GM18951 (cell line): ENCODE measurements around the gene MPHOSPH9.

Experiments
- POLR2A ChIP-seq: IDR thresholded peaks from 4 replicates; pipeline ENCODE4 v1.6.1; 2011; ENCODE audit warnings: mild to moderate bottlenecking; ENCODE audit not compliant: insufficient read length, insufficient read depth; ENCODE audit errors: extremely low read depth
- in situ Hi-C: fragments of 300-500 bp; cut with MboI; formaldehyde crosslinking; loops from one replicate; pipeline ENCODE4 v1.12.0; 2022; ENCODE audit warnings: low sequenced_read_pairs, mixed read lengths, inconsistent platforms; ENCODE audit not compliant: unreplicated experiment

The MPHOSPH9 gene

GRCh38 chr12:123127182-123127495 is 105.8 kb downstream of the MPHOSPH9 start:
- TF ChIP-seq POLR2A, result no peak
- in situ Hi-C loops, result no loop called here

- TF ChIP-seq POLR2A, result no peak
- in situ Hi-C loops, result no loop called here
Observed at GRCh38 chr12:123126294-123127181, 106.4 kb downstream of the MPHOSPH9 start.

- no peak for TF ChIP-seq POLR2A
- in situ Hi-C loops, result no loop called here
Observed at GRCh38 chr12:123122626-123123025, 110.3 kb downstream of the MPHOSPH9 start.

- no peak for TF ChIP-seq POLR2A
- in situ Hi-C loops, result no loop called here
Observed at GRCh38 chr12:123121670-123122069, 111.3 kb downstream of the MPHOSPH9 start.

- in situ Hi-C loops, result no loop called here
- TF ChIP-seq POLR2A, result no peak
Observed at GRCh38 chr12:123120452-123121166, 112.3 kb downstream of the MPHOSPH9 start.

- TF ChIP-seq POLR2A, result no peak
- in situ Hi-C loops, result no loop called here
Observed at GRCh38 chr12:123119808-123120207, 113.1 kb downstream of the MPHOSPH9 start.

- no peak for TF ChIP-seq POLR2A
- in situ Hi-C loops, result no loop called here
Observed at GRCh38 chr12:123118497-123118896, 114.4 kb downstream of the MPHOSPH9 start.

GRCh38 chr12:123115409-123116121 is 117.4 kb downstream of the MPHOSPH9 start:
- TF ChIP-seq POLR2A, result no peak
- in situ Hi-C loops, result no loop called here

GRCh38 chr12:123114304-123115083 is 118.4 kb downstream of the MPHOSPH9 start:
- TF ChIP-seq POLR2A, result no peak
- in situ Hi-C loops, result no loop called here

GRCh38 chr12:123113026-123113425 is 119.9 kb downstream of the MPHOSPH9 start:
- TF ChIP-seq POLR2A, result no peak
- in situ Hi-C loops, result no loop called here

- in situ Hi-C loops, result no loop called here
- TF ChIP-seq POLR2A, result no peak
Observed at GRCh38 chr12:123111498-123112165, 121.3 kb downstream of the MPHOSPH9 start.

- TF ChIP-seq POLR2A, result no peak
- in situ Hi-C loops, result no loop called here
Observed at GRCh38 chr12:123109319-123109772, 123.6 kb downstream of the MPHOSPH9 start.
